ENCODE measurements around the gene MIF4GD.
"Not testable (repeated sequence)": the region's sequence is repeated elsewhere in the genome, so short reads cannot be mapped to it uniquely, and the experiment has no call there.

The MIF4GD gene

GRCh38 chr17:75288770-75289114 is 17.7 kb upstream of the MIF4GD start:
- DNase-seq (ENCODE audit: low spot score): peak; percentile 43

- no peak for DNase-seq (ENCODE audit: low spot score)
Measured at GRCh38 chr17:75288359-75288758, 17.3 kb upstream of the MIF4GD start.

GRCh38 chr17:75287221-75287620 is 16.2 kb upstream of the MIF4GD start:
- no peak for DNase-seq (ENCODE audit: low spot score)

- no peak for DNase-seq (ENCODE audit: low spot score)
Measured at GRCh38 chr17:75285123-75285522, 14.1 kb upstream of the MIF4GD start.

- not testable (repeated sequence) for DNase-seq (ENCODE audit: low spot score)
Measured at GRCh38 chr17:75280189-75280588, 9.2 kb upstream of the MIF4GD start.

- DNase-seq (ENCODE audit: low spot score): peak; percentile 87
Measured at GRCh38 chr17:75277664-75278071, 6.6 kb upstream of the MIF4GD start.

GRCh38 chr17:75273977-75274708 is 3.1 kb upstream of the MIF4GD start:
- peak; percentile 69 for DNase-seq (ENCODE audit: low spot score)

GRCh38 chr17:75272848-75273184 is 1.8 kb upstream of the MIF4GD start:
- DNase-seq (ENCODE audit: low spot score): no peak

- peak; percentile 78 for DNase-seq (ENCODE audit: low spot score)
Measured at GRCh38 chr17:75271955-75272847, 1.2 kb upstream of the MIF4GD start.

- DNase-seq (ENCODE audit: low spot score): peak; percentile 96
Measured at GRCh38 chr17:75271233-75271954, 363 bp upstream of the MIF4GD start.

GRCh38 chr17:75270218-75270965 is 639 bp downstream of the MIF4GD start:
- DNase-seq (ENCODE audit: low spot score): peak; percentile 75

- no peak for DNase-seq (ENCODE audit: low spot score)
Measured at GRCh38 chr17:75269844-75270217, 1.2 kb downstream of the MIF4GD start.

- DNase-seq (ENCODE audit: low spot score): no peak
Measured at GRCh38 chr17:75267411-75268232, 3.4 kb downstream of the MIF4GD start.

- DNase-seq (ENCODE audit: low spot score): no peak
Measured at GRCh38 chr17:75267153-75267410, 3.9 kb downstream of the MIF4GD start.

GRCh38 chr17:75266316-75267152 is 4.5 kb downstream of the MIF4GD start:
- no peak for DNase-seq (ENCODE audit: low spot score)

GRCh38 chr17:75265614-75266315 is 5.3 kb downstream of the MIF4GD start:
- no peak for DNase-seq (ENCODE audit: low spot score)

GRCh38 chr17:75263055-75263454 is 8.0 kb downstream of the MIF4GD start:
- DNase-seq (ENCODE audit: low spot score): no peak

- no peak for DNase-seq (ENCODE audit: low spot score)
Measured at GRCh38 chr17:75262112-75262606, 8.9 kb downstream of the MIF4GD start.

- peak; percentile 97 for DNase-seq (ENCODE audit: low spot score)
Measured at GRCh38 chr17:75261336-75262111, 9.5 kb downstream of the MIF4GD start, which contains the start of the genes GGA3 and MRPS7. GGA3 (minus strand) TSS chr17:75261606; CDS start chr17:75261587, 19 bp downstream. MRPS7 (plus strand) TSS chr17:75261879; CDS start chr17:75261901, 22 bp downstream.

Data from AG20443 (cell line).